HEK293 (cell line): ENCODE measurements around the gene TSC22D2.

Source experiments
- BCL6B ChIP-seq: fragments of 450-650 bp; formaldehyde crosslinking; IDR thresholded peaks from 2 replicates; pipeline ENCODE4 v1.5.1; 2017; ENCODE audit warnings: missing biosample characterization, missing genetic modification characterization
- HOXD13 ChIP-seq: sonication (generic); formaldehyde crosslinking; IDR thresholded peaks from 2 replicates; pipeline ENCODE4 v1.8.0; 2022; ENCODE audit warnings: missing genetic modification reagents, borderline replicate concordance
- KLF17 ChIP-seq: fragments of 450-650 bp; formaldehyde crosslinking; IDR thresholded peaks from 2 replicates; pipeline ENCODE4 v1.5.1; 2016; ENCODE audit warnings: missing biosample characterization, missing genetic modification characterization
- KLF9 ChIP-seq: fragments of 450-650 bp; formaldehyde crosslinking; IDR thresholded peaks from 2 replicates; pipeline ENCODE4 v1.5.1; 2016; ENCODE audit warnings: missing biosample characterization, missing genetic modification characterization, low read depth
- MYNN ChIP-seq: fragments of 450-650 bp; formaldehyde crosslinking; IDR thresholded peaks from 2 replicates; pipeline ENCODE4 v1.5.1; 2016; ENCODE audit warnings: missing biosample characterization, missing genetic modification characterization, borderline replicate concordance
- OSR2 ChIP-seq: fragments of 450-650 bp; formaldehyde crosslinking; IDR thresholded peaks from 2 replicates; pipeline ENCODE4 v1.5.1; 2016; ENCODE audit warnings: missing biosample characterization, missing genetic modification characterization
- PRDM6 ChIP-seq: fragments of 450-650 bp; formaldehyde crosslinking; IDR thresholded peaks from 2 replicates; pipeline ENCODE4 v1.5.1; 2017; ENCODE audit warnings: missing biosample characterization, missing genetic modification characterization
- REPIN1 ChIP-seq: fragments of 450-650 bp; formaldehyde crosslinking; IDR thresholded peaks from 2 replicates; pipeline ENCODE4 v1.5.1; 2017; ENCODE audit warnings: missing biosample characterization, missing genetic modification characterization, low read depth
- SCRT1 ChIP-seq: fragments of 450-650 bp; formaldehyde crosslinking; IDR thresholded peaks from 2 replicates; pipeline ENCODE4 v1.5.1; 2016; ENCODE audit warnings: missing biosample characterization, missing genetic modification characterization, borderline replicate concordance
- SCRT2 ChIP-seq: fragments of 450-650 bp; formaldehyde crosslinking; IDR thresholded peaks from 2 replicates; pipeline ENCODE4 v1.5.1; 2016; ENCODE audit warnings: missing biosample characterization, missing genetic modification characterization
- ZBTB11 ChIP-seq: fragments of 450-650 bp; formaldehyde crosslinking; conservative IDR thresholded peaks from 2 replicates; pipeline ENCODE4 v1.5.1; 2016; ENCODE audit warnings: low read depth, missing biosample characterization, missing genetic modification characterization
- ZFP41 ChIP-seq: fragments of 450-650 bp; formaldehyde crosslinking; IDR thresholded peaks from 2 replicates; pipeline ENCODE4 v1.5.1; 2016; ENCODE audit warnings: missing biosample characterization, missing genetic modification characterization, borderline replicate concordance
- ZNF10 ChIP-seq: fragments of 450-650 bp; formaldehyde crosslinking; IDR thresholded peaks from 2 replicates; pipeline ENCODE4 v1.5.1; 2017; ENCODE audit warnings: missing biosample characterization, missing genetic modification characterization
- ZNF132 ChIP-seq: fragments of 450-650 bp; formaldehyde crosslinking; IDR thresholded peaks from 2 replicates; pipeline ENCODE4 v1.5.1; 2017; ENCODE audit warnings: missing biosample characterization, missing genetic modification characterization, borderline replicate concordance
- ZNF133 ChIP-seq: fragments of 450-650 bp; formaldehyde crosslinking; IDR thresholded peaks from 2 replicates; pipeline ENCODE4 v1.5.1; 2016; ENCODE audit warnings: missing biosample characterization, missing genetic modification characterization
- ZNF146 ChIP-seq: fragments of 450-650 bp; formaldehyde crosslinking; IDR thresholded peaks from 2 replicates; pipeline ENCODE4 v1.5.1; 2016; ENCODE audit warnings: missing biosample characterization, missing genetic modification characterization
- ZNF155 ChIP-seq: fragments of 450-650 bp; formaldehyde crosslinking; IDR thresholded peaks from 2 replicates; pipeline ENCODE4 v1.5.1; 2016; ENCODE audit warnings: missing biosample characterization, missing genetic modification characterization
- ZNF169 ChIP-seq: fragments of 450-650 bp; formaldehyde crosslinking; IDR thresholded peaks from 2 replicates; pipeline ENCODE4 v1.5.1; 2016; ENCODE audit warnings: missing biosample characterization, missing genetic modification characterization
- ZNF2 ChIP-seq: fragments of 450-650 bp; formaldehyde crosslinking; IDR thresholded peaks from 2 replicates; pipeline ENCODE4 v1.5.1; 2016; ENCODE audit warnings: missing biosample characterization, missing genetic modification characterization
- ZNF362 ChIP-seq: fragments of 450-650 bp; formaldehyde crosslinking; IDR thresholded peaks from 2 replicates; pipeline ENCODE4 v1.5.1; 2016; ENCODE audit warnings: missing biosample characterization, missing genetic modification characterization
- ZNF488 ChIP-seq: fragments of 450-650 bp; formaldehyde crosslinking; IDR thresholded peaks from 2 replicates; pipeline ENCODE4 v1.5.1; 2016; ENCODE audit warnings: missing biosample characterization, missing genetic modification characterization
- ZNF560 ChIP-seq: fragments of 450-650 bp; formaldehyde crosslinking; IDR thresholded peaks from 2 replicates; pipeline ENCODE4 v1.5.1; 2017; ENCODE audit warnings: missing biosample characterization, missing genetic modification characterization, borderline replicate concordance
- ZNF571 ChIP-seq: fragments of 450-650 bp; formaldehyde crosslinking; IDR thresholded peaks from 2 replicates; pipeline ENCODE4 v1.5.0; 2017; ENCODE audit warnings: missing biosample characterization, missing genetic modification characterization
- ZNF776 ChIP-seq: fragments of 450-650 bp; formaldehyde crosslinking; IDR thresholded peaks from 2 replicates; pipeline ENCODE4 v1.5.0; 2017; ENCODE audit warnings: missing biosample characterization, missing genetic modification characterization, borderline replicate concordance
- ZNF791 ChIP-seq: fragments of 450-650 bp; formaldehyde crosslinking; IDR thresholded peaks from 2 replicates; pipeline ENCODE4 v1.5.1; 2016; ENCODE audit warnings: missing biosample characterization, missing genetic modification characterization
- ZNF843 ChIP-seq: fragments of 450-650 bp; formaldehyde crosslinking; IDR thresholded peaks from 2 replicates; pipeline ENCODE4 v1.5.1; 2016; ENCODE audit warnings: missing biosample characterization, missing genetic modification characterization
- ZSCAN4 ChIP-seq: fragments of 450-650 bp; formaldehyde crosslinking; IDR thresholded peaks from 2 replicates; pipeline ENCODE4 v1.5.1; 2017; ENCODE audit warnings: missing biosample characterization, missing genetic modification characterization

TSC22D2 gene

GRCh38 chr3:150408221-150409124 is at the start of gene TSC22D2 (continued):
- TF ChIP-seq ZNF2 (tag by site-specific recombination): peak; percentile 52; the same call in 1 of the 2 replicates
- no peak for TF ChIP-seq ZSCAN4 (tag by site-specific recombination)
- no peak for TF ChIP-seq ZNF776
- no peak for TF ChIP-seq ZNF146 (tag by site-specific recombination)
- no peak for TF ChIP-seq HOXD13 (CRISPR knock-in tag)
- no peak for TF ChIP-seq SCRT2
- no peak for TF ChIP-seq ZNF132 (tag by site-specific recombination)
- no peak for TF ChIP-seq ZNF133
- no peak for TF ChIP-seq PRDM6 (tag by site-specific recombination)
- no peak for TF ChIP-seq ZNF488 (tag by site-specific recombination)
- no peak; the same call in 1 of the 2 replicates for TF ChIP-seq ZBTB11
- no peak for TF ChIP-seq ZNF791
- 0 out of 2 replicates have a peak, but pooled peaks have one; percentile 26 for TF ChIP-seq ZNF843 (tag by site-specific recombination)
- TF ChIP-seq ZNF155: no peak
- peak; percentile 21 for TF ChIP-seq KLF9 (tag by site-specific recombination)
- TF ChIP-seq ZNF571 (tag by site-specific recombination): no peak
- TF ChIP-seq KLF17 (tag by site-specific recombination): 0 out of 2 replicates have a peak, but pooled peaks have one; percentile 33
- TF ChIP-seq ZNF169 (tag by site-specific recombination): no peak
- TF ChIP-seq ZNF10 (tag by site-specific recombination): no peak
- no peak for TF ChIP-seq SCRT1 (tag by site-specific recombination)
- no peak for TF ChIP-seq OSR2 (tag by site-specific recombination)
- TF ChIP-seq ZNF362 (tag by site-specific recombination): no peak
- no peak for TF ChIP-seq ZFP41
- TF ChIP-seq BCL6B: no peak
- no peak for TF ChIP-seq ZNF560 (tag by site-specific recombination)
- no peak for TF ChIP-seq MYNN
- TF ChIP-seq REPIN1 (tag by site-specific recombination): no peak
